DMS79 (cell line): Measurements from ENCODE around the gene AGAP2.
"Not testable (repeated sequence)": the region's sequence is repeated elsewhere in the genome, so short reads cannot be mapped to it uniquely, and the experiment has no call there.

Experiments used
- DNase-seq: peaks from one replicate; lab custom pipeline; 2025; lab: John Stamatoyannopoulos, UW

AGAP2 gene

GRCh38 chr12:57694459-57695019 is 44.0 kb downstream of the AGAP2 start:
- no peak for DNase-seq

GRCh38 chr12:57693659-57694458 is 44.7 kb downstream of the AGAP2 start, which contains the start of gene OS9:
TSS of gene OS9 (plus strand) at chr12:57694132. CDS start at chr12:57694162, 30 bp downstream.
- DNase-seq, result peak; percentile 95

GRCh38 chr12:57693317-57693658 is 45.3 kb downstream of the AGAP2 start:
- no peak for DNase-seq

- no peak for DNase-seq
Measured at GRCh38 chr12:57692500-57692899, 46.0 kb downstream of the AGAP2 start.

GRCh38 chr12:57688931-57689330 is 49.6 kb downstream of the AGAP2 start:
- no peak for DNase-seq

GRCh38 chr12:57687862-57688261 is 50.7 kb downstream of the AGAP2 start:
- DNase-seq, result no peak

- no peak for DNase-seq
Measured at GRCh38 chr12:57679697-57680096, 58.8 kb downstream of the AGAP2 start.

- not testable (repeated sequence) for DNase-seq
Measured at GRCh38 chr12:57677947-57678346, 60.6 kb downstream of the AGAP2 start.

GRCh38 chr12:57674691-57675090 is 63.9 kb downstream of the AGAP2 start:
- DNase-seq, result no peak
